Transverse colon (tissue), 4 donors: ENCODE results near the gene HSPB8.

Source experiments
- CTCF ChIP-seq, 5 experiments: fragments of 200-600 bp in 3 of 5; fragments of 450-650 bp in 2 of 5; sonication (generic) in 3 of 5; IDR thresholded peaks; 1 replicate in 2 of 5; 2 replicates in 3 of 5; pipeline ENCODE4 v1.5.1; 2016 to 2017; ENCODE audit warnings: antibody characterized with exemption in 5 of 5, inconsistent platforms in 3 of 5, mild to moderate bottlenecking in 2 of 5, moderate library complexity in 1 of 5
- EP300 ChIP-seq: sonication (generic); formaldehyde crosslinking; IDR thresholded peaks from one replicate; pipeline ENCODE4 v1.6.1; 2017; ENCODE audit warnings: antibody characterized with exemption, low read depth
- POLR2A ChIP-seq: fragments of 450-650 bp; IDR thresholded peaks from one replicate; pipeline ENCODE4 v1.6.1; 2016; ENCODE audit warnings: antibody characterized with exemption, mild to moderate bottlenecking, moderate library complexity
- POLR2AphosphoS5 ChIP-seq, 3 donors: sonication (generic); formaldehyde crosslinking; IDR thresholded peaks; one replicate each; pipeline ENCODE4 v1.6.1; 2016; ENCODE audit warnings: antibody characterized with exemption in 3 of 3

GRCh38 chr12:119145367-119145766 is 33.4 kb upstream of the HSPB8 start:
- no peak for TF ChIP-seq CTCF (IDR thresholded peaks at IDR 0.05)
- no peak for TF ChIP-seq POLR2AphosphoS5 (IDR thresholded peaks at IDR 0.05)
- no peak for TF ChIP-seq POLR2A
- TF ChIP-seq EP300, result no peak
